B cell (primary cell): Measurements from ENCODE around the gene PIBF1. TPM values are rescaled to one million over a fixed set of nuclear protein-coding genes. Genes with fewer than 3 reads are reported as not detected.

Experiments
- ATAC-seq: fragments of 200-7000 bp; cut with Tn5 transposase; one replicate; pipeline ENCODE4 v1.10.0; 2021; ENCODE audit warnings: low read depth, mild to moderate bottlenecking, moderate number of reproducible peaks, moderate library complexity
- CTCF ChIA-PET: fragments of 350-600 bp; sonication (Branson Sonifier 250); formaldehyde crosslinking; loops from one replicate; lab custom pipeline; 2021; ENCODE audit warnings: antibody characterized with exemption, inconsistent platforms; lab: Charles Lee
- POLR2A ChIA-PET: fragments of 350-600 bp; sonication (Branson Sonifier 250); formaldehyde crosslinking; loops from one replicate; lab custom pipeline; 2021; ENCODE audit warnings: antibody characterized with exemption; lab: Charles Lee
- DNase-seq: peaks from one replicate; pipeline ENCODE4 v3.0.0; 2013
- H2AFZ ChIP-seq: 2 replicates; pipeline ENCODE4 v1.6.1; 2012; ENCODE audit warnings: mild to moderate bottlenecking, low read depth, low read length; ENCODE audit not compliant: insufficient read depth, poor library complexity, severe bottlenecking
- H3K27ac ChIP-seq, 2 donors: 1 replicate in 1 of 2; 2 replicates in 1 of 2; pipeline ENCODE4 v1.5.1; 2012 to 2013; ENCODE audit warnings: low read length in 2 of 2, mild to moderate bottlenecking in 2 of 2, moderate library complexity in 1 of 2
- H3K27me3 ChIP-seq, 4 experiments: fragments of 200-600 bp in 1 of 4; sonication (generic) in 1 of 4; replicated peaks in 1 of 4; 1 replicate in 2 of 4; 2 replicates in 2 of 4; pipeline versions ENCODE4 v1.6.1 to v1.7.0; 2013 to 2016; ENCODE audit warnings: low read length in 3 of 4, mild to moderate bottlenecking in 2 of 4, mixed read lengths in 1 of 4, moderate library complexity in 1 of 4; ENCODE audit not compliant: insufficient read depth in 4 of 4, control insufficient read depth in 3 of 4; ENCODE audit errors: control extremely low read depth in 1 of 4
- H3K36me3 ChIP-seq, 2 experiments: replicated peaks in 1 of 2; 1 replicate in 1 of 2; 2 replicates in 1 of 2; pipeline versions ENCODE4 v1.6.1 to v1.7.1; 2013; ENCODE audit warnings: low read length in 1 of 2; ENCODE audit not compliant: insufficient read depth in 2 of 2, control insufficient read depth in 1 of 2; ENCODE audit errors: control extremely low read depth in 1 of 2, extremely low read depth in 1 of 2
- H3K4me1 ChIP-seq, 2 donors: fragments of 200-600 bp in 1 of 2; sonication (generic) in 1 of 2; 1 replicate in 1 of 2; 2 replicates in 1 of 2; pipeline versions ENCODE4 v1.5.1 to v1.6.1; 2013 to 2017; ENCODE audit warnings: low read length in 2 of 2; ENCODE audit not compliant: control insufficient read depth in 2 of 2, insufficient read depth in 2 of 2
- H3K4me2 ChIP-seq: replicated peaks from 2 replicates; pipeline ENCODE3; 2012; ENCODE audit warnings: mild to moderate bottlenecking, low read depth, low read length; ENCODE audit not compliant: poor library complexity, severe bottlenecking
- H3K4me3 ChIP-seq, 5 experiments: fragments of 200-600 bp in 1 of 5; sonication (generic) in 1 of 5; 1 replicate in 3 of 5; 2 replicates in 2 of 5; pipeline versions ENCODE4 v1.5.1 to v1.7.0; 2011 to 2016; ENCODE audit warnings: low read length in 4 of 5, mild to moderate bottlenecking in 4 of 5, low read depth in 2 of 5, control low read depth in 1 of 5, moderate library complexity in 1 of 5; ENCODE audit not compliant: insufficient read depth in 1 of 5; ENCODE audit errors: control extremely low read depth in 1 of 5, extremely low read depth in 1 of 5
- H3K79me2 ChIP-seq: fragments of 200-600 bp; sonication (generic); one replicate; pipeline ENCODE4 v1.6.0; 2016; ENCODE audit warnings: low read length; ENCODE audit not compliant: control insufficient read depth, insufficient read depth
- H3K9ac ChIP-seq: fragments of 200-600 bp; sonication (generic); 2 replicates; pipeline ENCODE4 v1.6.1; 2017; ENCODE audit warnings: mild to moderate bottlenecking, low read length, moderate library complexity
- H3K9me3 ChIP-seq, 3 donors: one replicate each; pipeline versions ENCODE4 v1.6.1 to v1.7.1; 2013; ENCODE audit warnings: low read length in 2 of 3; ENCODE audit not compliant: control insufficient read depth in 2 of 3, insufficient read depth in 1 of 3; ENCODE audit errors: control extremely low read depth in 1 of 3
- H4K20me1 ChIP-seq: 2 replicates; pipeline ENCODE4 v1.6.0; 2012; ENCODE audit warnings: mild to moderate bottlenecking, low read length; ENCODE audit not compliant: insufficient read depth, control insufficient read depth, poor library complexity, severe bottlenecking
- H3K27ac Mint-ChIP-seq: one replicate; pipeline ENCODE4 v1.8.0; 2021; ENCODE audit warnings: mixed read lengths
- H3K27me3 Mint-ChIP-seq: one replicate; pipeline ENCODE4 v1.8.0; 2021; ENCODE audit warnings: mixed read lengths
- H3K4me1 Mint-ChIP-seq: one replicate; pipeline ENCODE4 v1.8.0; 2021; ENCODE audit warnings: mixed read lengths
- H3K4me3 Mint-ChIP-seq: one replicate; pipeline ENCODE4 v1.8.0; 2021; ENCODE audit warnings: mixed read lengths
- H3K9me3 Mint-ChIP-seq: one replicate; pipeline ENCODE4 v1.8.0; 2022; ENCODE audit warnings: mixed read lengths; ENCODE audit not compliant: insufficient read depth
- EZH2 ChIP-seq: IDR thresholded peaks from 2 replicates; pipeline ENCODE4 v1.6.1; 2012; ENCODE audit warnings: borderline replicate concordance, low read depth, mild to moderate bottlenecking, moderate library complexity, low read length; ENCODE audit not compliant: insufficient read depth, poor library complexity, severe bottlenecking
- WGBS: methylation state at CpG from one replicate; pipeline ENCODE4 v1.1.5; 2013; ENCODE audit warnings: missing lambda C conversion rate; ENCODE audit not compliant: insufficient coverage; 5-methylcytosine and 5-hydroxymethylcytosine counted together
- intact Hi-C: fragments of 100-400 bp; cut with micrococcal nuclease; formaldehyde crosslinking; loops from one replicate; pipeline ENCODE4 v1.10.0; 2022
- polyA plus RNA-seq: library from polyadenylated mRNA; depleted of rRNA; stranded (reverse); fragments of >200 nt; gene quantifications from 2 replicates; pipeline ENCODE4 v1.2.3, GENCODE V29; 2012
- total RNA-seq, 2 donors: library from RNA; stranded (reverse); fragments of 120-200 nt in 1 of 2; gene quantifications; 1 replicate in 1 of 2; 2 replicates in 1 of 2; pipeline versions ENCODE4 v1.2.3 to v1.2.4, GENCODE V29; 2013 to 2022
- TF ChIP-seq, protein P1 (sequence below): fragments of 200-600 bp; IDR thresholded peaks from one replicate; pipeline ENCODE4 v1.8.0; 2022; ENCODE audit warnings: antibody characterized with exemption, mild to moderate bottlenecking

PIBF1 gene
- total and polyA plus RNA-seq, 2 donors (not counting 1 experiment from before 2014, with no cell fraction given): 4.5 to 43.1 TPM

GRCh38 chr13:72889495-72889894, 107.6 kb downstream of the PIBF1 start:
- H3K4me1 ChIP-seq: no peaks in the 10 kb centered on the region
- H3K9me3 ChIP-seq: no peaks in the 10 kb centered on the region
- no peak overlapping the region for H3K9ac ChIP-seq
- H3K27ac ChIP-seq: no peak overlapping the region
- H3K4me1 Mint-ChIP-seq: no peaks in the 10 kb centered on the region
- CTCF ChIA-PET: no interaction called here
- no peak overlapping the region for H2AFZ ChIP-seq
- POLR2A ChIA-PET: no interaction called here
- TF ChIP-seq EZH2: no peak
- TF ChIP-seq, protein P1, sequence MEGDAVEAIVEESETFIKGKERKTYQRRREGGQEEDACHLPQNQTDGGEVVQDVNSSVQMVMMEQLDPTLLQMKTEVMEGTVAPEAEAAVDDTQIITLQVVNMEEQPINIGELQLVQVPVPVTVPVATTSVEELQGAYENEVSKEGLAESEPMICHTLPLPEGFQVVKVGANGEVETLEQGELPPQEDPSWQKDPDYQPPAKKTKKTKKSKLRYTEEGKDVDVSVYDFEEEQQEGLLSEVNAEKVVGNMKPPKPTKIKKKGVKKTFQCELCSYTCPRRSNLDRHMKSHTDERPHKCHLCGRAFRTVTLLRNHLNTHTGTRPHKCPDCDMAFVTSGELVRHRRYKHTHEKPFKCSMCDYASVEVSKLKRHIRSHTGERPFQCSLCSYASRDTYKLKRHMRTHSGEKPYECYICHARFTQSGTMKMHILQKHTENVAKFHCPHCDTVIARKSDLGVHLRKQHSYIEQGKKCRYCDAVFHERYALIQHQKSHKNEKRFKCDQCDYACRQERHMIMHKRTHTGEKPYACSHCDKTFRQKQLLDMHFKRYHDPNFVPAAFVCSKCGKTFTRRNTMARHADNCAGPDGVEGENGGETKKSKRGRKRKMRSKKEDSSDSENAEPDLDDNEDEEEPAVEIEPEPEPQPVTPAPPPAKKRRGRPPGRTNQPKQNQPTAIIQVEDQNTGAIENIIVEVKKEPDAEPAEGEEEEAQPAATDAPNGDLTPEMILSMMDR: no peak
- H3K4me3 ChIP-seq: no peak overlapping the region
- no peaks in the 10 kb centered on the region for H3K27me3 ChIP-seq
- WGBS: no CpG with 5 or more reads among the region's 1 CpG
- H4K20me1 ChIP-seq: no peaks in the 10 kb centered on the region
- DNase-seq (no peak), ATAC-seq (no peak)
- no peaks in the 10 kb centered on the region for H3K79me2 ChIP-seq
- intact Hi-C loops: no loop called here
- no peaks in the 10 kb centered on the region for H3K27me3 Mint-ChIP-seq
- H3K9me3 Mint-ChIP-seq: no peaks in the 10 kb centered on the region
- no peak overlapping the region for H3K4me2 ChIP-seq
- no peak overlapping the region for H3K27ac Mint-ChIP-seq
- peaks cover 0 to 2% of the 10 kb centered on the region in 2 experiments for H3K36me3 ChIP-seq
- no peak overlapping the region for H3K4me3 Mint-ChIP-seq

GRCh38 chr13:72890546-72890945, 108.6 kb downstream of the PIBF1 start:
- Histone ChIP-seq H3K27me3 (no peaks in the 10 kb centered on the region), H2AFZ (no peak overlapping the region), H3K4me1 (no peaks in the 10 kb centered on the region), H3K27ac (no peak overlapping the region), H3K9ac (no peak overlapping the region), H3K4me2 (no peak overlapping the region), H4K20me1 (no peaks in the 10 kb centered on the region), H3K36me3 (peaks cover under 1 to 2% of the 10 kb centered on the region in 2 experiments), H3K4me3 (no peak overlapping the region), H3K9me3 (no peaks in the 10 kb centered on the region), H3K79me2 (no peaks in the 10 kb centered on the region)
- POLR2A ChIA-PET: no interaction called here
- intact Hi-C loops: no loop called here
- ATAC-seq: no peak
- Mint-ChIP-seq H3K9me3 (no peaks in the 10 kb centered on the region), H3K4me1 (no peaks in the 10 kb centered on the region), H3K4me3 (no peak overlapping the region), H3K27ac (no peak overlapping the region), H3K27me3 (no peaks in the 10 kb centered on the region)
- CTCF ChIA-PET: no interaction called here
- no peak for DNase-seq
- no peak for TF ChIP-seq EZH2
- TF ChIP-seq, protein P1: no peak
- WGBS: no CpG with 5 or more reads among the region's 2 CpGs
